Testis (tissue), 2 donors: Measurements from ENCODE around the gene NAGA.

Source experiments
- CTCF ChIP-seq, 3 experiments: fragments of 450-650 bp in 2 of 3; fragments of 200-600 bp in 1 of 3; sonication (generic) in 1 of 3; IDR thresholded peaks; one replicate each; pipeline ENCODE4 v1.5.1; 2016 to 2019; ENCODE audit warnings: antibody characterized with exemption in 3 of 3, mild to moderate bottlenecking in 2 of 3, moderate library complexity in 1 of 3
- POLR2A ChIP-seq: fragments of 450-650 bp; IDR thresholded peaks from one replicate; pipeline ENCODE4 v1.6.1; 2017; ENCODE audit warnings: antibody characterized with exemption, mild to moderate bottlenecking, moderate library complexity

GRCh38 chr22:42018224-42018623 is 52.4 kb downstream of the NAGA start:
- TF ChIP-seq CTCF (IDR thresholded peaks at IDR 0.05) (no peak), POLR2A (no peak)
